Left lung (tissue), 10 donors: ENCODE results near the gene THUMPD3. TPM values are rescaled to one million over a fixed set of nuclear protein-coding genes. Genes with fewer than 3 reads are reported as not detected.

Experiments
- ATAC-seq: fragments of 200-7000 bp; cut with Tn5 transposase; one replicate; pipeline ENCODE4 v1.9.1; 2020; ENCODE audit warnings: moderate library complexity
- DNase-seq, 4 donors: peaks; one replicate each; pipeline ENCODE4 v3.0.0-alpha.2; 2013 to 2020
- H3K27ac ChIP-seq, 2 donors: fragments of 200-600 bp; sonication (generic) in 1 of 2; one replicate each; pipeline versions ENCODE4 v1.5.0 to v1.8.0; 2020 to 2021
- H3K27me3 ChIP-seq, 2 donors: fragments of 200-600 bp; sonication (generic) in 1 of 2; one replicate each; pipeline versions ENCODE4 v1.5.0 to v1.8.0; 2020 to 2021
- H3K36me3 ChIP-seq, 2 donors: fragments of 200-600 bp; sonication (generic) in 1 of 2; one replicate each; pipeline versions ENCODE4 v1.5.0 to v1.8.0; 2020 to 2021
- H3K4me1 ChIP-seq, 2 donors: fragments of 200-600 bp; one replicate each; pipeline ENCODE4 v1.8.0; 2021
- H3K4me3 ChIP-seq, 2 donors: fragments of 200-600 bp; sonication (generic) in 1 of 2; one replicate each; pipeline versions ENCODE4 v1.5.0 to v1.8.0; 2020 to 2021; ENCODE audit warnings: mild to moderate bottlenecking in 1 of 2
- H3K9me3 ChIP-seq, 2 donors: fragments of 200-600 bp; sonication (generic) in 1 of 2; one replicate each; pipeline versions ENCODE4 v1.5.0 to v1.8.0; 2020 to 2021
- CTCF ChIP-seq, 2 donors: fragments of 200-600 bp; sonication (generic) in 1 of 2; IDR thresholded peaks; one replicate each; pipeline versions ENCODE4 v1.5.0 to v1.8.0; 2021; ENCODE audit warnings: antibody characterized with exemption in 2 of 2
- intact Hi-C, 2 donors: fragments of 100-400 bp; cut with DNase I; formaldehyde crosslinking; loops; one replicate each; pipeline versions ENCODE4 v1.11.2 to v1.14.2; 2022
- polyA plus RNA-seq, 6 donors: library from polyadenylated mRNA; unstranded; fragments of 120-200 nt; gene quantifications; one replicate each; pipeline ENCODE4 v1.2.1, GENCODE V29; 2013; ENCODE audit not compliant: insufficient read length in 6 of 6
- total RNA-seq, 2 donors: library from RNA; stranded (reverse); fragmentation: NEBNext Ultra II Directional; extraction: Animal tissue kit (Norgen Biotek cat#: 25700); gene quantifications; one replicate each; pipeline ENCODE4 v1.2.1, GENCODE V29; 2021
- donor health status: DM: no; HTN: yes; CAD: no.
- donor health status: DM: no; HTN: no; CAD: no.

The THUMPD3 gene
- total and polyA plus RNA-seq, 8 donors = 32.2 to 65.0 (median 48.1) TPM

GRCh38 chr3:9415485-9416138, 52.8 kb downstream of the THUMPD3 start:
- intact Hi-C loops = no loop called here
- Histone ChIP-seq H3K4me1 (peaks cover 9 to 70% of the 10 kb centered on the region in 2 donors), H3K27me3 (no peaks in the 10 kb centered on the region), H3K4me3 (no peak overlapping the region), H3K36me3 (no peaks in the 10 kb centered on the region), H3K27ac (no peak overlapping the region), H3K9me3 (no peaks in the 10 kb centered on the region)
- DNase-seq (no peak), ATAC-seq (no peak)
- no peak for TF ChIP-seq CTCF (IDR thresholded peaks at IDR 0.05)

DNA sequence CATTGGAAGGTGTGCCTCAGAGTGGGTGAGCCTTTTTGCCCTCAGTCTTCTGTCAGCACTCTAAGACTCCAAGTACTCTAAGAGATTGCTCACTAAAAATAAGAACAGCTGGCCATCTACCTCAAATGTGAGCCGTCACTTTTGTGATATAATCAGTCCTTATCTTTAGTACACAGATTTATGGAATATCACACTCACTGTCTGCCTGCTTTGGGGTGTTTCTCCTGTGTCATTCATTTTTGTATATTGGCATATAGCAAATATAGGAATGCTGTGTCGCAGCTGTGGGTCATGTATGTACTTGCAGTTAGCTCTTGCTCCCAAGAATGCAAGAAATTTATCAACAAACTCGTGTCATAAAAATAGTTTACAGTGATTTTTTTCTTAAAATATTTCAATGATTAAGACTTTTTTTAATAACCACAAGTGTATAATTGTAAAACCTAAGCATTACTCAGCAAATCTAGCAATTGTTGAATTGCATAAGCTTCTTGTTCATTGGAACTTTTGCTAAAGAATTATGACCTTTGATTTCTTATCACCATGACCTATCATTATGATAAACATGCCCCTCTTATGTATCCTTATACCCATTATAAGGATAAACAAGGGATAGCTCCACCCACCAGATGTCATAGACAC, 53.4 kb downstream of the THUMPD3 start:
- intact Hi-C loops = no loop called here
- no peak for DNase-seq
- H3K4me3 ChIP-seq = no peak overlapping the region
- no peaks in the 10 kb centered on the region for H3K9me3 ChIP-seq
- no peaks in the 10 kb centered on the region for H3K27me3 ChIP-seq
- H3K4me1 ChIP-seq = peaks cover 13 to 70% of the 10 kb centered on the region in 2 donors
- no peak for ATAC-seq
- no peak for TF ChIP-seq CTCF (IDR thresholded peaks at IDR 0.05)
- H3K27ac ChIP-seq = peak overlapping the region in 1 of 2 donors; percentile 45
- no peaks in the 10 kb centered on the region for H3K36me3 ChIP-seq

DNA sequence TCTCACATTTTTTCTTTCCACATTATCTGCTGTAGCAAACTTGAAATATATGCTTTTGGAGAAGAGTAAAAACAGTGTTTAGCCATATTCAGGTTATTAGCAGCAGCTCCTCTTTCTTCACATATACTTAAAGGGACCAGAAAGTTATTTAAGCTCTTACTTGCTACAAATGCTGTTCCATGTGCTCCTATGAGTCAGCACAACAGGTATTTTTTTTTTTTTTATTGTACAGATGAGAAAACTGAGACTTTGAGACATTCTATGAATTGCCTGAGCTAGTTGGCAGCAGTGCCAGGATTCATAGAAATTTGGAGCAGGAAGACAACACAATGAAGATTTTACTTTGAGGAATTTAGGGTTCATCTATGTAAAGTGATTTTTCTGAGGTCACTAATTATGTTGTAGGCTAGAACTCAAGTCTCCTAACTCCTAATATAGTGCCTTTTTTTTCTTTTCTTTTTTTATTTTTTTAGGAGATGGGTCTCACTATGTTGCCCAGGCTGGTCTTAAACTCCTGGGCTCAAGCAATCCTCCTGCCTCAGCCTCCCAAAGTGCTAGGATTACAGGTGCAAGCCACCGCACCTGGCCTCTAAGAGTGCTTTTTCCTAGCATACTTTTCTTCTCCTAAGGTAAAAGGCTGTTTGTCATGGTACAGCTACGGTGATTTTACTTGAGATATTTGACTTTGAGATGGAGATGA, 58.1 kb downstream of the THUMPD3 start:
- H3K36me3 ChIP-seq = peaks cover 0 to 11% of the 10 kb centered on the region in 2 donors
- intact Hi-C loops = no loop called here

GRCh38 chr3:9422712-9423424, 60.0 kb downstream of the THUMPD3 start:
- DNase-seq (peak in 3 of 4 donors; percentile 81 to 97 (median 96)), ATAC-seq (peak; percentile 96)
- Histone ChIP-seq H3K36me3 (peaks cover 0 to 30% of the 10 kb centered on the region in 2 donors), H3K27me3 (no peaks in the 10 kb centered on the region), H3K9me3 (no peaks in the 10 kb centered on the region), H3K4me3 (no peak overlapping the region), H3K27ac (peak overlapping the region; percentile 70 to 88), H3K4me1 (peaks cover 22 to 58% of the 10 kb centered on the region in 2 donors)
- peak; percentile 30 to 32 for TF ChIP-seq CTCF (IDR thresholded peaks at IDR 0.05)
- intact Hi-C loops = no loop called here

More for the DNA sequence above, 58.1 kb downstream of the THUMPD3 start:
- TF ChIP-seq CTCF (IDR thresholded peaks at IDR 0.05) = no peak
- DNase-seq (no peak), ATAC-seq (no peak)
- peaks cover 26 to 66% of the 10 kb centered on the region in 2 donors for H3K4me1 ChIP-seq
- H3K4me3 ChIP-seq = no peak overlapping the region
- no peaks in the 10 kb centered on the region for H3K9me3 ChIP-seq
- peak overlapping the region in 1 of 2 donors; percentile 30 for H3K27ac ChIP-seq
- no peaks in the 10 kb centered on the region for H3K27me3 ChIP-seq
